ENCODE data around the gene SIX1. TPM values are rescaled to one million over a fixed set of nuclear protein-coding genes. Genes with fewer than 3 reads are reported as not detected.

Gene SIX1
- total RNA-seq, 1 donor from 2014 or later: 0.20 TPM

GRCh38 chr14:60649875-60650372 lies 647 bp upstream of the SIX1 start:
- Histone ChIP-seq H3K36me3 (ENCODE audit: insufficient read depth, low read length) (no peaks in the 10 kb centered on the region), H3K79me2 (ENCODE audit: insufficient read depth, low read length) (peaks cover 36% of the 10 kb centered on the region), H3K4me3 (ENCODE audit: insufficient read depth, low read depth, low read length) (peak overlapping the region; percentile 69), H3K9ac (ENCODE audit: low read length) (peak overlapping the region; percentile 39), H3K4me2 (ENCODE audit: low read length) (peak overlapping the region; percentile 91), H2AFZ (ENCODE audit: low read depth, low read length) (peak overlapping the region; percentile 64), H3K4me1 (ENCODE audit: insufficient read depth, low read length) (peaks cover 16% of the 10 kb centered on the region), H3K9me3 (ENCODE audit: insufficient read depth, low read depth, low read length) (no peaks in the 10 kb centered on the region), H3K27me3 (ENCODE audit: insufficient read depth, low read length) (peaks cover 84% of the 10 kb centered on the region), H4K20me1 (ENCODE audit: insufficient read depth, low read length) (peaks cover 14% of the 10 kb centered on the region), H3K27ac (ENCODE audit: low read depth, low read length) (no peak overlapping the region)
- Mint-ChIP-seq H3K4me3 (ENCODE audit: unreplicated experiment) (peak overlapping the region; percentile 72), H3K9me3 (ENCODE audit: unreplicated experiment) (no peaks in the 10 kb centered on the region), H3K36me3 (ENCODE audit: low read depth, unreplicated experiment) (peaks cover 4% of the 10 kb centered on the region), H3K27me3 (ENCODE audit: low read depth, unreplicated experiment) (peaks cover 89% of the 10 kb centered on the region), H3K27ac (ENCODE audit: unreplicated experiment) (peak overlapping the region; percentile 47), H3K4me1 (ENCODE audit: low read depth, unreplicated experiment) (peaks cover 2% of the 10 kb centered on the region)
- TF ChIP-seq CTCF (IDR thresholded peaks at IDR 0.05; ENCODE audit: insufficient read depth, low read depth, low read length): no peak
- DNase-seq (ENCODE audit: low read depth) (no peak), FAIRE-seq (no peak)

GRCh38 chr14:60648249-60648933 lies 886 bp downstream of the SIX1 start:
- Histone ChIP-seq H3K4me2 (ENCODE audit: low read length) (peak overlapping the region; percentile 91), H2AFZ (ENCODE audit: low read depth, low read length) (peak overlapping the region; percentile 64), H3K4me3 (ENCODE audit: insufficient read depth, low read depth, low read length) (peak overlapping the region; percentile 69), H3K36me3 (ENCODE audit: insufficient read depth, low read length) (no peaks in the 10 kb centered on the region), H3K4me1 (ENCODE audit: insufficient read depth, low read length) (peaks cover 10% of the 10 kb centered on the region), H4K20me1 (ENCODE audit: insufficient read depth, low read length) (peaks cover 15% of the 10 kb centered on the region), H3K27ac (ENCODE audit: low read depth, low read length) (peak overlapping the region; percentile 50), H3K79me2 (ENCODE audit: insufficient read depth, low read length) (peaks cover 40% of the 10 kb centered on the region), H3K9ac (ENCODE audit: low read length) (peak overlapping the region; percentile 82), H3K27me3 (ENCODE audit: insufficient read depth, low read length) (peaks cover 82% of the 10 kb centered on the region), H3K9me3 (ENCODE audit: insufficient read depth, low read depth, low read length) (no peaks in the 10 kb centered on the region)
- peaks cover 90% of the 10 kb centered on the region for H3K27me3 Mint-ChIP-seq (ENCODE audit: low read depth, unreplicated experiment)
- no peak overlapping the region for H3K27ac Mint-ChIP-seq (ENCODE audit: unreplicated experiment)
- TF ChIP-seq EZH2 (IDR thresholded peaks at IDR 0.05; ENCODE audit: insufficient read depth, low read length) (no peak), CTCF (IDR thresholded peaks at IDR 0.05; ENCODE audit: insufficient read depth, low read depth, low read length) (no peak)
- peak overlapping the region; percentile 54 for H3K4me3 Mint-ChIP-seq (ENCODE audit: unreplicated experiment)
- H3K4me1 Mint-ChIP-seq (ENCODE audit: low read depth, unreplicated experiment): peaks cover 1% of the 10 kb centered on the region
- peaks cover 4% of the 10 kb centered on the region for H3K9me3 Mint-ChIP-seq (ENCODE audit: unreplicated experiment)
- H3K36me3 Mint-ChIP-seq (ENCODE audit: low read depth, unreplicated experiment): peaks cover 3% of the 10 kb centered on the region
- DNase-seq (ENCODE audit: low read depth) (no peak), FAIRE-seq (no peak)

- H3K36me3 ChIP-seq (ENCODE audit: insufficient read depth, low read length): no peaks in the 10 kb centered on the region
- peak overlapping the region; percentile 91 for H3K4me2 ChIP-seq (ENCODE audit: low read length)
- Mint-ChIP-seq H3K9me3 (ENCODE audit: unreplicated experiment) (peaks cover 5% of the 10 kb centered on the region), H3K27ac (ENCODE audit: unreplicated experiment) (no peak overlapping the region), H3K4me3 (ENCODE audit: unreplicated experiment) (peak overlapping the region; percentile 69), H3K36me3 (ENCODE audit: low read depth, unreplicated experiment) (no peaks in the 10 kb centered on the region), H3K27me3 (ENCODE audit: low read depth, unreplicated experiment) (peaks cover 90% of the 10 kb centered on the region), H3K4me1 (ENCODE audit: low read depth, unreplicated experiment) (no peaks in the 10 kb centered on the region)
- no peaks in the 10 kb centered on the region for H3K9me3 ChIP-seq (ENCODE audit: insufficient read depth, low read depth, low read length)
- peaks cover 40% of the 10 kb centered on the region for H3K79me2 ChIP-seq (ENCODE audit: insufficient read depth, low read length)
- peaks cover 4% of the 10 kb centered on the region for H3K4me1 ChIP-seq (ENCODE audit: insufficient read depth, low read length)
- H3K9ac ChIP-seq (ENCODE audit: low read length): peak overlapping the region; percentile 82
- DNase-seq (ENCODE audit: low read depth) (no peak), FAIRE-seq (no peak)
- H4K20me1 ChIP-seq (ENCODE audit: insufficient read depth, low read length): peaks cover 20% of the 10 kb centered on the region
- peak overlapping the region; percentile 69 for H3K4me3 ChIP-seq (ENCODE audit: insufficient read depth, low read depth, low read length)
- no peak for TF ChIP-seq CTCF (IDR thresholded peaks at IDR 0.05; ENCODE audit: insufficient read depth, low read depth, low read length)
- peak; percentile 10 for TF ChIP-seq EZH2 (IDR thresholded peaks at IDR 0.05; ENCODE audit: insufficient read depth, low read length)
- H3K27me3 ChIP-seq (ENCODE audit: insufficient read depth, low read length): peaks cover 82% of the 10 kb centered on the region
- H2AFZ ChIP-seq (ENCODE audit: low read depth, low read length): peak overlapping the region; percentile 62
- peak overlapping the region; percentile 50 for H3K27ac ChIP-seq (ENCODE audit: low read depth, low read length)
Measured at GRCh38 chr14:60647837-60648248, 1.4 kb downstream of the SIX1 start.

Data from astrocyte (in vitro differentiated cells and primary cell).